H9 (cell line): ENCODE measurements around the gene UTP20. TPM values are rescaled to one million over a fixed set of nuclear protein-coding genes. Genes with fewer than 3 reads are reported as not detected.

ENCODE experiments used
- DNase-seq: peaks from one replicate; pipeline ENCODE4 v3.0.0-alpha.2; 2017
- H2AFZ ChIP-seq: one replicate; pipeline ENCODE4 v1.6.1; 2013; ENCODE audit warnings: mild to moderate bottlenecking, low read length, control low read depth, moderate library complexity
- H2AK5ac ChIP-seq: 2 replicates; pipeline ENCODE4 v1.6.1; 2013; ENCODE audit warnings: low read length, control low read depth, mixed read lengths; ENCODE audit not compliant: insufficient read length
- H2BK120ac ChIP-seq: one replicate; pipeline ENCODE4 v1.6.1; 2013; ENCODE audit warnings: low read depth, mild to moderate bottlenecking, low read length, control low read depth, inconsistent platforms; ENCODE audit not compliant: poor library complexity, severe bottlenecking
- H2BK12ac ChIP-seq: 2 replicates; pipeline ENCODE4 v1.6.1; 2013; ENCODE audit warnings: low read length, control low read depth, mixed read lengths, low read depth; ENCODE audit not compliant: insufficient read length
- H2BK15ac ChIP-seq: 2 replicates; pipeline ENCODE4 v1.6.1; 2013; ENCODE audit warnings: low read depth, low read length, control low read depth
- H2BK20ac ChIP-seq: one replicate; pipeline ENCODE4 v1.6.1; 2013; ENCODE audit warnings: low read depth, mild to moderate bottlenecking, low read length, control low read depth, inconsistent platforms; ENCODE audit not compliant: poor library complexity, severe bottlenecking
- H2BK5ac ChIP-seq: 2 replicates; pipeline ENCODE4 v1.6.1; 2013; ENCODE audit warnings: low read length, control low read depth, mixed read lengths; ENCODE audit not compliant: insufficient read length
- H3K14ac ChIP-seq: 2 replicates; pipeline ENCODE4 v1.6.1; 2013; ENCODE audit warnings: low read length, control low read depth; ENCODE audit not compliant: insufficient read depth
- H3K18ac ChIP-seq: 2 replicates; pipeline ENCODE4 v1.6.1; 2013; ENCODE audit warnings: low read depth, mild to moderate bottlenecking, mixed read lengths, low read length, control low read depth; ENCODE audit not compliant: insufficient read length
- H3K23ac ChIP-seq: 2 replicates; pipeline ENCODE4 v1.6.1; 2013; ENCODE audit warnings: low read length, control low read depth, mixed read lengths, low read depth; ENCODE audit not compliant: insufficient read length
- H3K23me2 ChIP-seq: 2 replicates; pipeline ENCODE4 v1.6.1; 2013; ENCODE audit warnings: low read depth, mild to moderate bottlenecking, mixed read lengths, low read length, control low read depth; ENCODE audit not compliant: insufficient read length, poor library complexity, severe bottlenecking
- H3K27ac ChIP-seq: 2 replicates; pipeline ENCODE4 v1.5.1; 2013; ENCODE audit warnings: low read length, control low read depth, mixed read lengths, low read depth; ENCODE audit not compliant: insufficient read length
- H3K27me3 ChIP-seq: 2 replicates; pipeline ENCODE4 v1.6.1; 2013; ENCODE audit warnings: low read length, control low read depth, inconsistent platforms; ENCODE audit not compliant: insufficient read depth
- H3K4ac ChIP-seq: 2 replicates; pipeline ENCODE4 v1.6.1; 2013; ENCODE audit warnings: low read depth, mild to moderate bottlenecking, control low read depth, inconsistent platforms, low read length, moderate library complexity
- H3K4me1 ChIP-seq: 2 replicates; pipeline ENCODE4 v1.6.1; 2013; ENCODE audit warnings: low read length, control low read depth, inconsistent platforms; ENCODE audit not compliant: insufficient read depth
- H3K4me2 ChIP-seq: 2 replicates; pipeline ENCODE4 v1.6.1; 2013; ENCODE audit warnings: low read length, control low read depth, mixed read lengths; ENCODE audit not compliant: insufficient read length, insufficient read depth
- H3K56ac ChIP-seq: 2 replicates; pipeline ENCODE4 v1.6.1; 2013; ENCODE audit warnings: low read depth, mild to moderate bottlenecking, mixed read lengths, low read length, control low read depth; ENCODE audit not compliant: insufficient read length
- H3K79me1 ChIP-seq: 2 replicates; pipeline ENCODE4 v1.6.1; 2013; ENCODE audit warnings: low read depth, mild to moderate bottlenecking, moderate library complexity, low read length, control low read depth, inconsistent platforms; ENCODE audit not compliant: insufficient read depth, poor library complexity, severe bottlenecking
- H3K79me2 ChIP-seq: 2 replicates; pipeline ENCODE4 v1.6.1; 2013; ENCODE audit warnings: low read length, control low read depth, inconsistent platforms; ENCODE audit not compliant: insufficient read depth
- H3K9ac ChIP-seq: 2 replicates; pipeline ENCODE4 v1.6.1; 2013; ENCODE audit warnings: low read length, control low read depth, mixed read lengths; ENCODE audit not compliant: insufficient read length; ENCODE audit errors: extremely low read depth
- H3K9me3 ChIP-seq: one replicate; pipeline ENCODE4 v1.6.1; 2013; ENCODE audit warnings: low read depth, low read length, inconsistent platforms; ENCODE audit not compliant: control insufficient read depth
- H3T11ph ChIP-seq: one replicate; pipeline ENCODE4 v1.6.1; 2013; ENCODE audit warnings: mild to moderate bottlenecking, low read length, control low read depth, inconsistent platforms
- H4K20me1 ChIP-seq: one replicate; pipeline ENCODE4 v1.6.1; 2013; ENCODE audit not compliant: control insufficient read depth, insufficient read length, insufficient read depth
- H4K5ac ChIP-seq: 2 replicates; pipeline ENCODE4 v1.6.1; 2013; ENCODE audit warnings: low read depth, mild to moderate bottlenecking, mixed read lengths, low read length, control low read depth; ENCODE audit not compliant: insufficient read length
- H4K8ac ChIP-seq: replicated peaks from 2 replicates; pipeline ENCODE4 v1.6.1; 2013; ENCODE audit warnings: low read length, control low read depth, mixed read lengths, low read depth; ENCODE audit not compliant: insufficient read length
- H4K91ac ChIP-seq: 2 replicates; pipeline ENCODE4 v1.6.1; 2013; ENCODE audit warnings: low read depth, mild to moderate bottlenecking, moderate library complexity, mixed read lengths, low read length, control low read depth; ENCODE audit not compliant: insufficient read length
- H3K27ac Mint-ChIP-seq, 3 experiments: 2 replicates in 2 of 3; 3 replicates in 1 of 3; pipeline ENCODE4 v1.8.0; 2020 to 2021; ENCODE audit warnings: mixed read lengths in 3 of 3, mild to moderate bottlenecking in 1 of 3, moderate library complexity in 1 of 3
- H3K27me3 Mint-ChIP-seq: 2 replicates; pipeline ENCODE4 v1.8.0; 2021; ENCODE audit warnings: low read depth, mild to moderate bottlenecking, moderate library complexity, mixed read lengths
- H3K36me3 Mint-ChIP-seq, 3 experiments: 2 replicates in 2 of 3; 3 replicates in 1 of 3; pipeline ENCODE4 v1.8.0; 2020 to 2021; ENCODE audit warnings: low read depth in 3 of 3, mixed read lengths in 3 of 3; ENCODE audit not compliant: insufficient read depth in 1 of 3
- H3K4me1 Mint-ChIP-seq, 2 experiments: 2 replicates each; pipeline ENCODE4 v1.8.0; 2020; ENCODE audit warnings: mixed read lengths in 2 of 2
- H3K4me3 Mint-ChIP-seq, 2 experiments: 2 replicates in 1 of 2; 3 replicates in 1 of 2; pipeline ENCODE4 v1.8.0; 2020 to 2021; ENCODE audit warnings: mild to moderate bottlenecking in 2 of 2, mixed read lengths in 2 of 2, moderate library complexity in 1 of 2
- H3K9me3 Mint-ChIP-seq, 2 experiments: 2 replicates in 1 of 2; 3 replicates in 1 of 2; pipeline ENCODE4 v1.8.0; 2020; ENCODE audit warnings: mild to moderate bottlenecking in 2 of 2, mixed read lengths in 2 of 2, moderate library complexity in 1 of 2
- CTCF ChIP-seq: fragments of 200-600 bp; sonication (generic); conservative IDR thresholded peaks from 3 replicates; pipeline ENCODE4 v1.8.0; 2021; ENCODE audit warnings: antibody characterized with exemption, mild to moderate bottlenecking
- WGBS: extraction: QIAGEN DNeasy Blood & Tissue Kit; methylation state at CpG from one replicate; pipeline ENCODE4 v1.1.7; 2013; ENCODE audit warnings: missing lambda C conversion rate, low lambda C conversion rate, mixed read lengths; ENCODE audit not compliant: insufficient read length; ENCODE audit errors: extremely low coverage; 5-methylcytosine and 5-hydroxymethylcytosine counted together
- long read RNA-seq: library from polyadenylated mRNA; unstranded; transcript quantifications from one replicate; pipeline ENCODE4 v2.0.0, GENCODE V29; 2020
- total RNA-seq: library from RNA; stranded (reverse); gene quantifications from 2 replicates; pipeline ENCODE4 v1.2.1, GENCODE V29; 2021

The UTP20 gene
- total RNA-seq = 35.3 and 38.3 TPM in 2 replicates
- long read RNA-seq, partial matches to known transcripts = 71 of 78 reads
- long read RNA-seq, other reads (novel, unspliced or antisense) = 7 of 78 reads

- H3K23ac ChIP-seq = no peak within 1 kb of the TSS
- Mint-ChIP-seq H3K27ac (peak within 1 kb of the TSS; percentile 82 to 99 (median 98)), H3K27me3 (peaks cover 3% of the 10 kb centered on the region; the same call in 1 of the 2 replicates), H3K36me3 (peaks cover 0 to 24% (median 0%) of the 10 kb centered on the region in 3 experiments; a peak in 4 of 7 replicates), H3K4me3 (peak within 1 kb of the TSS; percentile 96), H3K4me1 (0 out of 4 replicates have a peak, but pooled peaks cover 0 to 4% of the 10 kb centered on the region in 2 experiments), H3K9me3 (no peaks in the 10 kb centered on the region)
- WGBS = no CpG with 5 or more reads among the region's 34 CpGs
- H2BK12ac ChIP-seq = no peak within 1 kb of the TSS
- no peak within 1 kb of the TSS for H3K56ac ChIP-seq
- no peak for TF ChIP-seq CTCF
- H3K79me1 ChIP-seq = no peaks in the 10 kb centered on the region
- H3K4ac ChIP-seq = no peak within 1 kb of the TSS
- H2BK15ac ChIP-seq = no peak within 1 kb of the TSS
- no peak within 1 kb of the TSS for H2AK5ac ChIP-seq
- no peak within 1 kb of the TSS for H3K27ac ChIP-seq
- H2BK5ac ChIP-seq = no peak within 1 kb of the TSS
- no peaks in the 10 kb centered on the region for H3K27me3 ChIP-seq
- no peak within 1 kb of the TSS for H2BK20ac ChIP-seq
- no peak within 1 kb of the TSS for H3T11ph ChIP-seq
- H3K9ac ChIP-seq = peak within 1 kb of the TSS; percentile 98
- H3K79me2 ChIP-seq = peaks cover 4% of the 10 kb centered on the region; the same call in 1 of the 2 replicates
- peak within 1 kb of the TSS; percentile 78 for H2AFZ ChIP-seq
- peaks cover 3% of the 10 kb centered on the region for H3K23me2 ChIP-seq
- peak within 1 kb of the TSS; percentile 86 for H3K4me2 ChIP-seq
- H3K4me1 ChIP-seq = no peaks in the 10 kb centered on the region
- peak within 1 kb of the TSS; percentile 39 for H3K18ac ChIP-seq
- H3K9me3 ChIP-seq = no peaks in the 10 kb centered on the region
- no peaks in the 10 kb centered on the region for H4K20me1 ChIP-seq
- H2BK120ac ChIP-seq = no peak within 1 kb of the TSS
- H4K8ac ChIP-seq = peak within 1 kb of the TSS; percentile 11
- no peak within 1 kb of the TSS for H4K91ac ChIP-seq
- H4K5ac ChIP-seq = no peak within 1 kb of the TSS
- peak; percentile 94 for DNase-seq
- H3K14ac ChIP-seq = peak within 1 kb of the TSS; percentile 93
These were observed at the start of gene UTP20 for GRCh38 chr12:101280006-101280505. TSS of gene UTP20 (plus strand) at chr12:101280105. CDS start at chr12:101280283, 178 bp downstream.
